ENCODE measurements around the gene ASTE1. TPM values are rescaled to one million over a fixed set of nuclear protein-coding genes. Genes with fewer than 3 reads are reported as not detected.

ASTE1 gene
- total and polyA plus RNA-seq, 9 of the 15 experiments (the other 6 are each of a cell fraction or from before 2014, with no cell fraction given), result 3.5 to 12.1 (median 6.9) TPM

DNA sequence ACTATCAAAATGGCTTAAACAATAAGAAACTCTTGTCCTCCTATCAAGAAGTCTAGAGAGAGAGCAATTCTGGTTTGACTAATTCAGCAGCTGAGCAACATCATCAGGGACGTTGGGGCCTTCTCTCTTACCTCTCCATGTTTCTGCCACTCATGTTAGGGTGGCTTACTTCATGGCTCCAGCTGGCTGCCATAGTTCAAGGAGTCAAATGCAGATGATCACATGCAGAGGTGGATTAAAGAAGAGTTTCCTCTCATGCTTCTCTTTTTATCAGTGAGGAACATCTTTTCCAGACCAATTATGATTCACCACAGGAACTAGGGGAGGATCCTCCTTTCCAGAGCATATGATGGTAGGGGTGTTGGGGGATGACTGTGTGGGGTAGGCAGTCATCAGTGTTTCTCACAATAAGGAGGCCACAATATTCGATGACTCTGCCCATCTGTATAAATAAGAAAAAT is 45.5 kb upstream of the ASTE1 start (continued):
- peak; percentile 72 for TF ChIP-seq TCF3 (CRISPR knock-in tag; IDR thresholded peaks at IDR 0.05)
- TF ChIP-seq ARHGAP35 (IDR thresholded peaks at IDR 0.05; ENCODE audit: partially characterized antibody), result no peak
- TF ChIP-seq NR2C1 (IDR thresholded peaks at IDR 0.05), result 0 out of 2 replicates have a peak, but pooled peaks have one; percentile 21
- peak; percentile 64 for TF ChIP-seq NR2C1 (tag; IDR thresholded peaks at IDR 0.05)
- no peak for TF ChIP-seq RBM22 (IDR thresholded peaks at IDR 0.05; ENCODE audit: low read depth, low read length, poor library complexity, severe bottlenecking)
- TF ChIP-seq ZNF780A (CRISPR knock-in tag; IDR thresholded peaks at IDR 0.05), result no peak
- no peak for TF ChIP-seq TAF15 (IDR thresholded peaks at IDR 0.05; ENCODE audit: low read depth, low read length)
- TF ChIP-seq SRSF7 (optimal IDR thresholded peaks at IDR 0.05; ENCODE audit: low read depth, low read length), result no peak
- TF ChIP-seq ZBTB1 (CRISPR knock-in tag; IDR thresholded peaks at IDR 0.05; ENCODE audit: borderline replicate concordance, low read depth), result no peak
- TF ChIP-seq, protein P1, sequence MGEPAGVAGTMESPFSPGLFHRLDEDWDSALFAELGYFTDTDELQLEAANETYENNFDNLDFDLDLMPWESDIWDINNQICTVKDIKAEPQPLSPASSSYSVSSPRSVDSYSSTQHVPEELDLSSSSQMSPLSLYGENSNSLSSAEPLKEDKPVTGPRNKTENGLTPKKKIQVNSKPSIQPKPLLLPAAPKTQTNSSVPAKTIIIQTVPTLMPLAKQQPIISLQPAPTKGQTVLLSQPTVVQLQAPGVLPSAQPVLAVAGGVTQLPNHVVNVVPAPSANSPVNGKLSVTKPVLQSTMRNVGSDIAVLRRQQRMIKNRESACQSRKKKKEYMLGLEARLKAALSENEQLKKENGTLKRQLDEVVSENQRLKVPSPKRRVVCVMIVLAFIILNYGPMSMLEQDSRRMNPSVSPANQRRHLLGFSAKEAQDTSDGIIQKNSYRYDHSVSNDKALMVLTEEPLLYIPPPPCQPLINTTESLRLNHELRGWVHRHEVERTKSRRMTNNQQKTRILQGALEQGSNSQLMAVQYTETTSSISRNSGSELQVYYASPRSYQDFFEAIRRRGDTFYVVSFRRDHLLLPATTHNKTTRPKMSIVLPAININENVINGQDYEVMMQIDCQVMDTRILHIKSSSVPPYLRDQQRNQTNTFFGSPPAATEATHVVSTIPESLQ (CRISPR knock-in tag; IDR thresholded peaks at IDR 0.05), result no peak
- no peak for TF ChIP-seq TEAD1 (CRISPR knock-in tag; IDR thresholded peaks at IDR 0.05)
- TF ChIP-seq, protein P2, sequence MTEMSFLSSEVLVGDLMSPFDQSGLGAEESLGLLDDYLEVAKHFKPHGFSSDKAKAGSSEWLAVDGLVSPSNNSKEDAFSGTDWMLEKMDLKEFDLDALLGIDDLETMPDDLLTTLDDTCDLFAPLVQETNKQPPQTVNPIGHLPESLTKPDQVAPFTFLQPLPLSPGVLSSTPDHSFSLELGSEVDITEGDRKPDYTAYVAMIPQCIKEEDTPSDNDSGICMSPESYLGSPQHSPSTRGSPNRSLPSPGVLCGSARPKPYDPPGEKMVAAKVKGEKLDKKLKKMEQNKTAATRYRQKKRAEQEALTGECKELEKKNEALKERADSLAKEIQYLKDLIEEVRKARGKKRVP (CRISPR knock-in tag; IDR thresholded peaks at IDR 0.05), result no peak
- TF ChIP-seq MXI1 (IDR thresholded peaks at IDR 0.05; ENCODE audit: low read depth, low read length), result no peak
- no peak for TF ChIP-seq FOXK1 (CRISPR knock-in tag; IDR thresholded peaks at IDR 0.05; ENCODE audit: borderline replicate concordance)
- TF ChIP-seq, protein P3, sequence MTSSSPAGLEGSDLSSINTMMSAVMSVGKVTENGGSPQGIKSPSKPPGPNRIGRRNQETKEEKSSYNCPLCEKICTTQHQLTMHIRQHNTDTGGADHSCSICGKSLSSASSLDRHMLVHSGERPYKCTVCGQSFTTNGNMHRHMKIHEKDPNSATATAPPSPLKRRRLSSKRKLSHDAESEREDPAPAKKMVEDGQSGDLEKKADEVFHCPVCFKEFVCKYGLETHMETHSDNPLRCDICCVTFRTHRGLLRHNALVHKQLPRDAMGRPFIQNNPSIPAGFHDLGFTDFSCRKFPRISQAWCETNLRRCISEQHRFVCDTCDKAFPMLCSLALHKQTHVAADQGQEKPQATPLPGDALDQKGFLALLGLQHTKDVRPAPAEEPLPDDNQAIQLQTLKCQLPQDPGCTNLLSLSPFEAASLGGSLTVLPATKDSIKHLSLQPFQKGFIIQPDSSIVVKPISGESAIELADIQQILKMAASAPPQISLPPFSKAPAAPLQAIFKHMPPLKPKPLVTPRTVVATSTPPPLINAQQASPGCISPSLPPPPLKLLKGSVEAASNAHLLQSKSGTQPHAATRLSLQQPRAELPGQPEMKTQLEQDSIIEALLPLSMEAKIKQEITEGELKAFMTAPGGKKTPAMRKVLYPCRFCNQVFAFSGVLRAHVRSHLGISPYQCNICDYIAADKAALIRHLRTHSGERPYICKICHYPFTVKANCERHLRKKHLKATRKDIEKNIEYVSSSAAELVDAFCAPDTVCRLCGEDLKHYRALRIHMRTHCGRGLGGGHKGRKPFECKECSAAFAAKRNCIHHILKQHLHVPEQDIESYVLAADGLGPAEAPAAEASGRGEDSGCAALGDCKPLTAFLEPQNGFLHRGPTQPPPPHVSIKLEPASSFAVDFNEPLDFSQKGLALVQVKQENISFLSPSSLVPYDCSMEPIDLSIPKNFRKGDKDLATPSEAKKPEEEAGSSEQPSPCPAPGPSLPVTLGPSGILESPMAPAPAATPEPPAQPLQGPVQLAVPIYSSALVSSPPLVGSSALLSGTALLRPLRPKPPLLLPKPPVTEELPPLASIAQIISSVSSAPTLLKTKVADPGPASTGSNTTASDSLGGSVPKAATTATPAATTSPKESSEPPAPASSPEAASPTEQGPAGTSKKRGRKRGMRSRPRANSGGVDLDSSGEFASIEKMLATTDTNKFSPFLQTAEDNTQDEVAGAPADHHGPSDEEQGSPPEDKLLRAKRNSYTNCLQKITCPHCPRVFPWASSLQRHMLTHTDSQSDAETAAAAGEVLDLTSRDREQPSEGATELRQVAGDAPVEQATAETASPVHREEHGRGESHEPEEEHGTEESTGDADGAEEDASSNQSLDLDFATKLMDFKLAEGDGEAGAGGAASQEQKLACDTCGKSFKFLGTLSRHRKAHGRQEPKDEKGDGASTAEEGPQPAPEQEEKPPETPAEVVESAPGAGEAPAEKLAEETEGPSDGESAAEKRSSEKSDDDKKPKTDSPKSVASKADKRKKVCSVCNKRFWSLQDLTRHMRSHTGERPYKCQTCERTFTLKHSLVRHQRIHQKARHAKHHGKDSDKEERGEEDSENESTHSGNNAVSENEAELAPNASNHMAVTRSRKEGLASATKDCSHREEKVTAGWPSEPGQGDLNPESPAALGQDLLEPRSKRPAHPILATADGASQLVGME (CRISPR knock-in tag; IDR thresholded peaks at IDR 0.05), result no peak
- no peak for TF ChIP-seq ZFP1 (CRISPR knock-in tag; IDR thresholded peaks at IDR 0.05)
- TF ChIP-seq ZNF24 (IDR thresholded peaks at IDR 0.05), result no peak
- TF ChIP-seq, protein P4, sequence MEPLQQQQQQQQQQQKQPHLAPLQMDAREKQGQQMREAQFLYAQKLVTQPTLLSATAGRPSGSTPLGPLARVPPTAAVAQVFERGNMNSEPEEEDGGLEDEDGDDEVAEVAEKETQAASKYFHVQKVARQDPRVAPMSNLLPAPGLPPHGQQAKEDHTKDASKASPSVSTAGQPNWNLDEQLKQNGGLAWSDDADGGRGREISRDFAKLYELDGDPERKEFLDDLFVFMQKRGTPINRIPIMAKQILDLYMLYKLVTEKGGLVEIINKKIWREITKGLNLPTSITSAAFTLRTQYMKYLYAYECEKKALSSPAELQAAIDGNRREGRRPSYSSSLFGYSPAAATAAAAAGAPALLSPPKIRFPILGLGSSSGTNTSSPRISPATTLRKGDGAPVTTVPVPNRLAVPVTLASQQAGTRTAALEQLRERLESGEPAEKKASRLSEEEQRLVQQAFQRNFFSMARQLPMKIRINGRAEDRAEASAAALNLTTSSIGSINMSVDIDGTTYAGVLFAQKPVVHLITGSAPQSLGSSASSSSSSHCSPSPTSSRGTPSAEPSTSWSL (CRISPR knock-in tag; IDR thresholded peaks at IDR 0.05; ENCODE audit: borderline replicate concordance), result no peak

Measured in K562 (cell line).